ENCODE results near the gene RNF150. TPM values are rescaled to one million over a fixed set of nuclear protein-coding genes. Genes with fewer than 3 reads are reported as not detected.

The RNF150 gene
- total RNA-seq, 1 experiment from 2014 or later, result 0.15 TPM

DNA sequence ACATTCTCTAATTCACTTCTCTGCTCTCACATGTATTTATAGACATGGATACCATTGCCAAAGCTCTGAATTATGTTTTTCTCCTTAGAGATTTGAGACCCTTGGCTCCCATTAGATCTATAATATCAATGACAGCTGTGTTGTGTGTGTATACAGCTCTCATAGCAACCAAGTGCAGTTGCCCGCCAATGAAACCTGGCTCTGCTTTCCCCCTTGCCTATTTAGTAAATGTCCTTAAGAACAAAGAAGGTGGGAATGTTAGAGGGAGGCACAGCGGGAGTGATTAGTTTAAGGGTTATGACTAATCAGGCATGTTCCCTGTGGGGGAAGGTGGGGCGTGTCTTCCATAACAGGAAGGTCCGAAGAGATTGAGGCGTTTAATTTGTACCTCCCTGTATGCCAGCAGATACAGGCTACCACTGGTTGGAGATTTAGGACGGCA, 276.6 kb downstream of the RNF150 start:
- H3K79me2 ChIP-seq (ENCODE audit: low read depth), result no peaks in the 10 kb centered on the region
- H3K27ac ChIP-seq, result peak overlapping the region; percentile 88
- ChIA-PET CTCF (interaction anchor here (0.6 kb wide), 2 partner anchors 218 to 1165 kb away, joined by 3 read pairs; no protein-coding TSS in a partner anchor), POLR2A (ENCODE audit: unreplicated experiment) (interaction anchor here (0.6 kb wide), 1 partner anchor 484 kb away, joined by 5 read pairs; no protein-coding TSS in a partner anchor)
- H3K4me3 ChIP-seq, result peak overlapping the region; percentile 42; the same call in 1 of the 2 replicates
- TF ChIP-seq EZH2 (IDR thresholded peaks at IDR 0.05; ENCODE audit: low read depth), result no peak
- TF ChIP-seq, protein P1, sequence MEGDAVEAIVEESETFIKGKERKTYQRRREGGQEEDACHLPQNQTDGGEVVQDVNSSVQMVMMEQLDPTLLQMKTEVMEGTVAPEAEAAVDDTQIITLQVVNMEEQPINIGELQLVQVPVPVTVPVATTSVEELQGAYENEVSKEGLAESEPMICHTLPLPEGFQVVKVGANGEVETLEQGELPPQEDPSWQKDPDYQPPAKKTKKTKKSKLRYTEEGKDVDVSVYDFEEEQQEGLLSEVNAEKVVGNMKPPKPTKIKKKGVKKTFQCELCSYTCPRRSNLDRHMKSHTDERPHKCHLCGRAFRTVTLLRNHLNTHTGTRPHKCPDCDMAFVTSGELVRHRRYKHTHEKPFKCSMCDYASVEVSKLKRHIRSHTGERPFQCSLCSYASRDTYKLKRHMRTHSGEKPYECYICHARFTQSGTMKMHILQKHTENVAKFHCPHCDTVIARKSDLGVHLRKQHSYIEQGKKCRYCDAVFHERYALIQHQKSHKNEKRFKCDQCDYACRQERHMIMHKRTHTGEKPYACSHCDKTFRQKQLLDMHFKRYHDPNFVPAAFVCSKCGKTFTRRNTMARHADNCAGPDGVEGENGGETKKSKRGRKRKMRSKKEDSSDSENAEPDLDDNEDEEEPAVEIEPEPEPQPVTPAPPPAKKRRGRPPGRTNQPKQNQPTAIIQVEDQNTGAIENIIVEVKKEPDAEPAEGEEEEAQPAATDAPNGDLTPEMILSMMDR (conservative IDR thresholded peaks at IDR 0.05), result no peak
- no peaks in the 10 kb centered on the region for H4K20me1 ChIP-seq (ENCODE audit: insufficient read depth)
- H3K4me2 ChIP-seq, result peak overlapping the region; percentile 67
- H3K9me2 ChIP-seq (ENCODE audit: insufficient read depth), result no peaks in the 10 kb centered on the region
- H3K4me1 ChIP-seq (replicated peaks; ENCODE audit: insufficient read depth), result peaks cover 19% of the 10 kb centered on the region
- DNase-seq, result peak; percentile 60 to 87
- intact Hi-C loops (cut with micrococcal nuclease; ENCODE audit: unreplicated experiment), result loop anchor here (10.0 kb wide), 3 partner anchors 602 to 842 kb away; partner anchors contain the start of gene MAML3
- no peaks in the 10 kb centered on the region for H3K9me3 ChIP-seq (ENCODE audit: insufficient read depth, low read depth)
- H2AFZ ChIP-seq, result peak overlapping the region; percentile 66
- no TSS peak for BruUV-seq (replicated peaks)
- H3K36me3 ChIP-seq (ENCODE audit: low read depth), result no peaks in the 10 kb centered on the region
- peaks cover 14% of the 10 kb centered on the region; the same call in 1 of the 2 replicates for H3F3A ChIP-seq (ENCODE audit: insufficient read depth, low read depth)
- H3K27me3 ChIP-seq (ENCODE audit: insufficient read depth, low read depth), result no peaks in the 10 kb centered on the region

DNA sequence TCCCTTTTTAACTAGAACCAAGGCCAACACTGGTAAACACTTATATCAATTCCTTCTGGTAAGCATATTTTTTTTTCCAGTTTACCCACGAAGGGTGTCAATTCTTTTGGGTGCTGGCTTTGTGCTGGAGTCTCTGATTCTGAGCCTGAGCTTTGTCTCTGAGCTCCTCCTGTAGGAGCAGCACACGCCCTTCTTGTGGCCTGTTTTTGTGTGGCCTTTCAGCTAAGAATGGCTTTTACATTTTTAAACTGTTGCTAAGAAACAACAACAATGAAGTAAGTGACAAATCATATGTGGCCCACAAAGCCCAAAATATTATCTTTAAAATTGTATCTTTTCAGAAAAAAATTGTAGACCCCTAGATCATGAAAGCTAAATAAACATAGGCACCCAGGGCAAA, 279.1 kb downstream of the RNF150 start:
- POLR2A ChIA-PET (ENCODE audit: unreplicated experiment), result interaction anchor here (0.6 kb wide), 1 partner anchor 1189 kb away, joined by 3 read pairs; the partner anchor contains the start of gene MGST2
- H3K4me2 ChIP-seq, result no peak overlapping the region
- CTCF ChIA-PET, result interaction anchor here (1.1 kb wide), 1 partner anchor 494 kb away, joined by 4 read pairs; no protein-coding TSS in a partner anchor

DNA sequence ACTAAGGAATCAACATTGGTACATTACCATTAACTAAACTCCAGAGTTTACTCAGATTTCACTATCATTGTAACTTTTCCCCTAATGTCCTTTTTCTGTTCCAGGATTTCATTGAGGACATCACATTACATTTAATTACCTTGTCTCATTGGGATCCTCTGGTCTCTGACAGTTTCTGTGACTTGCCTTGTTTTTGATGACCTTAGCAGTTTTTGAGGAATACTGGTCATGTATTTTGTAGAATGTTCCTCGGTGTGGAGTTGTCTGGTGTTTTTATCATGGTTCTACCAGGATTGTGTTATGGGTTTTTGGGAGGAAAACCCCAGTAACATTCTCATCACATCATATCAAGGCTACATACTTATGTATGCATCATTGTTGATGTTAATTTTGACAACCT, 281.5 kb downstream of the RNF150 start:
- Histone ChIP-seq H4K20me1 (ENCODE audit: insufficient read depth) (no peaks in the 10 kb centered on the region), H3K4me3 (no peak overlapping the region), H3K4me1 (replicated peaks; ENCODE audit: insufficient read depth) (peaks cover 8% of the 10 kb centered on the region), H3K9me2 (ENCODE audit: insufficient read depth) (no peaks in the 10 kb centered on the region), H3K27me3 (ENCODE audit: insufficient read depth, low read depth) (no peaks in the 10 kb centered on the region), H3K36me3 (ENCODE audit: low read depth) (no peaks in the 10 kb centered on the region), H3K27ac (no peak overlapping the region), H2AFZ (no peak overlapping the region), H3F3A (ENCODE audit: insufficient read depth, low read depth) (peaks cover 7% of the 10 kb centered on the region; the same call in 1 of the 2 replicates), H3K9me3 (ENCODE audit: insufficient read depth, low read depth) (no peaks in the 10 kb centered on the region), H3K79me2 (ENCODE audit: low read depth) (no peaks in the 10 kb centered on the region), H3K4me2 (no peak overlapping the region)
- POLR2A ChIA-PET (ENCODE audit: unreplicated experiment), result no interaction called here
- no peak for DNase-seq
- BruUV-seq (replicated peaks), result no TSS peak
- intact Hi-C loops (cut with micrococcal nuclease; ENCODE audit: unreplicated experiment), result loop anchor here (1.0 to 10.0 kb wide), 8 partner anchors 215 to 1195 kb away; partner anchors contain the start of gene MAML3
- CTCF ChIA-PET, result interaction anchor here (1.1 kb wide), 1 partner anchor 492 kb away, joined by 11 read pairs; no protein-coding TSS in a partner anchor
- no peak for TF ChIP-seq EZH2 (IDR thresholded peaks at IDR 0.05; ENCODE audit: low read depth)
- TF ChIP-seq, protein P1 (conservative IDR thresholded peaks at IDR 0.05), result no peak

More for the DNA sequence above, 279.1 kb downstream of the RNF150 start:
- H2AFZ ChIP-seq, result no peak overlapping the region
- H3K79me2 ChIP-seq (ENCODE audit: low read depth), result no peaks in the 10 kb centered on the region
- H3K9me3 ChIP-seq (ENCODE audit: insufficient read depth, low read depth), result no peaks in the 10 kb centered on the region
- H3K4me3 ChIP-seq, result no peak overlapping the region
- no peaks in the 10 kb centered on the region for H3K9me2 ChIP-seq (ENCODE audit: insufficient read depth)
- peaks cover 19% of the 10 kb centered on the region for H3K4me1 ChIP-seq (replicated peaks; ENCODE audit: insufficient read depth)
- DNase-seq, result no peak
- H3K27ac ChIP-seq, result no peak overlapping the region
- H4K20me1 ChIP-seq (ENCODE audit: insufficient read depth), result no peaks in the 10 kb centered on the region
- intact Hi-C loops (cut with micrococcal nuclease; ENCODE audit: unreplicated experiment), result loop anchor here (5.0 to 10.0 kb wide), 5 partner anchors 217 to 839 kb away; partner anchors contain the start of gene MAML3
- H3K27me3 ChIP-seq (ENCODE audit: insufficient read depth, low read depth), result no peaks in the 10 kb centered on the region
- TF ChIP-seq EZH2 (IDR thresholded peaks at IDR 0.05; ENCODE audit: low read depth), result no peak
- TF ChIP-seq, protein P1 (conservative IDR thresholded peaks at IDR 0.05), result no peak
- no peaks in the 10 kb centered on the region for H3K36me3 ChIP-seq (ENCODE audit: low read depth)
- BruUV-seq (replicated peaks), result no TSS peak
- peaks cover 14% of the 10 kb centered on the region; the same call in 1 of the 2 replicates for H3F3A ChIP-seq (ENCODE audit: insufficient read depth, low read depth)

Measured in PC-9 (cell line).